C4-2B (cell line): ENCODE results near the gene SEPTIN12.
A peak's percentile ranks its signal among the peaks of the same experiment; 100 is the strongest.

ENCODE experiments used
- H3K27ac ChIP-seq: fragments of 450-650 bp; 2 replicates; pipeline ENCODE4 v1.5.1; 2017
- CTCF ChIP-seq: fragments of 450-650 bp; conservative IDR thresholded peaks from 2 replicates; pipeline ENCODE4 v1.5.1; 2017; ENCODE audit warnings: mild to moderate bottlenecking
- ZFX ChIP-seq: fragments of 450-650 bp; IDR thresholded peaks from 2 replicates; pipeline ENCODE4 v1.6.1; 2017

The SEPTIN12 gene

GRCh38 chr16:4787627-4788482 lies at the start of gene SEPTIN12:
SEPTIN12 (minus strand) TSS chr16:4788345; CDS start chr16:4787645, 700 bp downstream.
- TF ChIP-seq CTCF (no peak), ZFX (no peak)
- H3K27ac ChIP-seq, result peak within 1 kb of the TSS; percentile 14

GRCh38 chr16:4836727-4837126 lies 48.6 kb upstream of the SEPTIN12 start:
- no peak for TF ChIP-seq ZFX
- TF ChIP-seq CTCF, result no peak

GRCh38 chr16:4833584-4833983 lies 45.4 kb upstream of the SEPTIN12 start:
- no peak for TF ChIP-seq ZFX
- no peak for TF ChIP-seq CTCF
- no peak overlapping the region for H3K27ac ChIP-seq

More at GRCh38 chr16:4836727-4837126, 48.6 kb upstream of the SEPTIN12 start:
- no peak overlapping the region for H3K27ac ChIP-seq

GRCh38 chr16:4832698-4833343 lies 44.7 kb upstream of the SEPTIN12 start:
- no peak overlapping the region for H3K27ac ChIP-seq
- no peak for TF ChIP-seq CTCF

GRCh38 chr16:4831616-4832015 lies 43.5 kb upstream of the SEPTIN12 start:
- TF ChIP-seq ZFX, result no peak
- TF ChIP-seq CTCF, result no peak
- H3K27ac ChIP-seq, result no peak overlapping the region

GRCh38 chr16:4830408-4830807 lies 42.3 kb upstream of the SEPTIN12 start:
- TF ChIP-seq CTCF (no peak), ZFX (no peak)
- H3K27ac ChIP-seq, result no peak overlapping the region
